Activated T-helper 2 cell treated with anti-CD3 and anti-CD28 coated beads, Interferon-gamma antibody, Interleukin-2, Interleukin-4, amounts not matched to agents 10 μg/mL and 5 μg/mL and 100 μg/mL, durations not matched to agents 14 hours and 24 hours and 36 hours (primary cell): ENCODE data around the gene SERPINI2. TPM values are rescaled to one million over a fixed set of nuclear protein-coding genes. Genes with fewer than 3 reads are reported as not detected.

Experiments
- DNase-seq: peaks from one replicate; pipeline ENCODE4 v3.0.0; 2021; ENCODE audit warnings: low spot score
- H3K27ac Mint-ChIP-seq: one replicate; pipeline ENCODE4 v1.8.0; 2021; ENCODE audit warnings: mixed read lengths
- H3K27me3 Mint-ChIP-seq: one replicate; pipeline ENCODE4 v1.8.0; 2021; ENCODE audit warnings: low read depth, mixed read lengths
- H3K36me3 Mint-ChIP-seq: one replicate; pipeline ENCODE4 v1.8.0; 2021; ENCODE audit warnings: low read depth, mixed read lengths
- H3K4me1 Mint-ChIP-seq: one replicate; pipeline ENCODE4 v1.8.0; 2021; ENCODE audit warnings: low read depth, mixed read lengths
- H3K4me3 Mint-ChIP-seq: one replicate; pipeline ENCODE4 v1.8.0; 2021; ENCODE audit warnings: low read depth, mild to moderate bottlenecking, moderate library complexity, mixed read lengths
- H3K9me3 Mint-ChIP-seq: one replicate; pipeline ENCODE4 v1.8.0; 2021; ENCODE audit warnings: mixed read lengths
- intact Hi-C: fragments of 100-400 bp; cut with micrococcal nuclease; formaldehyde crosslinking; loops from one replicate; pipeline ENCODE4 v1.15.1; 2023
- total RNA-seq: library from RNA; stranded (reverse); gene quantifications from 2 replicates; pipeline ENCODE4 v1.2.3, GENCODE V29; 2022

The SERPINI2 gene, protein sequence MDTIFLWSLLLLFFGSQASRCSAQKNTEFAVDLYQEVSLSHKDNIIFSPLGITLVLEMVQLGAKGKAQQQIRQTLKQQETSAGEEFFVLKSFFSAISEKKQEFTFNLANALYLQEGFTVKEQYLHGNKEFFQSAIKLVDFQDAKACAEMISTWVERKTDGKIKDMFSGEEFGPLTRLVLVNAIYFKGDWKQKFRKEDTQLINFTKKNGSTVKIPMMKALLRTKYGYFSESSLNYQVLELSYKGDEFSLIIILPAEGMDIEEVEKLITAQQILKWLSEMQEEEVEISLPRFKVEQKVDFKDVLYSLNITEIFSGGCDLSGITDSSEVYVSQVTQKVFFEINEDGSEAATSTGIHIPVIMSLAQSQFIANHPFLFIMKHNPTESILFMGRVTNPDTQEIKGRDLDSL
- not detected in 2 replicates for total RNA-seq

DNA sequence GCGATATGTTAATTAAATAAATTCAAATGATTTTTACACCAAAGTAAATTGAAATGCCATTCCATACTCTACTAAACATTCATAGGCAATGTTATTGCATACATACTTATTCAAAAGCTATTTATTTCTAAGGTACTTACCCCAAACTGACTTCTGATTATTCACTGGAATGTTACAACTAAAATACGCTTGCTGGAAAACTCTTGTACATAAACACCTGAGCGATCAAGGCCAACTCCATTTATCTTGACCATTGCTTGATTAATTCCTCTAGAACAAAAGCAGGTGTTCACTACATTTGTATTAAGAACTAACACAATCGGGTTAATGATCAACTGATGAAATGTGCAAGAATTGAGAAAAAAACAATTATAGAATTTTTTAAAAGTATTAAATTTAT, at the start of gene SERPINI2:
Gene SERPINI2, minus strand, starts transcription at position 180 of the 400 bp plus-strand sequence. CDS start 2,208 bp downstream, outside the sequence.
- no peak for DNase-seq
- Mint-ChIP-seq H3K9me3 (no peaks in the 10 kb centered on the region), H3K27ac (no peak within 1 kb of the TSS), H3K4me3 (no peak within 1 kb of the TSS), H3K27me3 (no peaks in the 10 kb centered on the region), H3K36me3 (no peaks in the 10 kb centered on the region), H3K4me1 (no peaks in the 10 kb centered on the region)
- intact Hi-C loops = no loop called here

DNA sequence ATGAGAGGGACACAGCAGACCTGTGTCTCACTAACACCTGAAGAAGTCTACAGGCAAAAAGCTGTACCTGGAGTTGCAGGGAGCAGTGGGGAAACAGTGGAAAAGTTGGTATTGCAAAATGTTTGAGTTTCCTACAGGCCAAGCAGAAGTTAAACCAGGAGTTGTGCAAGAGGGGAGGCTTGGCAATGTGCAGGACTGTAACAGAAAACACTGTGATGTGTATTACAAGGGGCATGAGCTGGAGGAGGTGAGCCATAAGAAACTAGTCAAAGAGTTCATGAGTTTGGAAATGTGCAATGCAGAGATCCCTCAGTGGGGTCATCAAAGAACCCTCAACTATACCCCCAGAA, 47.1 kb upstream of the SERPINI2 start:
- DNase-seq = no peak
- Mint-ChIP-seq H3K27me3 (no peaks in the 10 kb centered on the region), H3K9me3 (no peaks in the 10 kb centered on the region), H3K4me3 (no peak overlapping the region), H3K36me3 (no peaks in the 10 kb centered on the region), H3K4me1 (no peaks in the 10 kb centered on the region), H3K27ac (no peak overlapping the region)
- intact Hi-C loops = no loop called here

DNA sequence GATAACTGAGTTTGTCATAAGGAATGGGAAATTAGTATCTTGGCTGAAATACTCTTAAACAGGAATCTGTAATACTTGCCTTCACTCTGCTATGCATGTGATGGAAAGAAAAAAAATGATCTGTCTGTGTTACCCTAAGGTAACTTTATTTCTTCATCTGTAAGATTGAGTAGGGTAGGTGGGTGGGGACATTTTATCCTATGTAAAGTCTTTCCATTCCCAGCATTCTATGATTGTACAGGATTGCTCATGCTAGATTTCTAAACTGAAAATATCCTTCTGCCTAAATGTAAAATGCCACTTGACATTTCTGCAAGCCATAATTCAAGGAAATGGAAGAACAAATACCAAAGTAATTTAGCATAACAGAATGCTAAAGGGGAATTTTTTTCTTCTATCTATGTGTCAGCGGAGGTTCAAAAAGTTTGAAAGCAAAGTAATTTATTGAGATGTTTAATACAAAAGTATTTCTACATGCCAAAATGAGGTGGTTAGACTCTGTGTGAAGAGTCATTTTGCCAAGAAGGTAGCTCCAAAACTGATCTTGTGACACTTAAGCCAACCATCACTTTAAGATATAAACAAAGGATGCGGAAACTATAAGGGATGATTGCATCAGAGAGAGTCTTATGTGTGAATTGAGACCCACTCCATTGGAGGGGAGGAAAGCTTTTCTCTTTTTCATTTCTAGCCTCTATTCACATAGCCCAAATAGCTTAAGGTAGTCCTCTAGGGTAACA, 46.6 kb upstream of the SERPINI2 start:
- Mint-ChIP-seq H3K27me3 (no peaks in the 10 kb centered on the region), H3K9me3 (peaks cover 4% of the 10 kb centered on the region), H3K4me1 (no peaks in the 10 kb centered on the region), H3K36me3 (no peaks in the 10 kb centered on the region), H3K4me3 (no peak overlapping the region), H3K27ac (no peak overlapping the region)
- intact Hi-C loops = no loop called here
- DNase-seq = no peak

DNA sequence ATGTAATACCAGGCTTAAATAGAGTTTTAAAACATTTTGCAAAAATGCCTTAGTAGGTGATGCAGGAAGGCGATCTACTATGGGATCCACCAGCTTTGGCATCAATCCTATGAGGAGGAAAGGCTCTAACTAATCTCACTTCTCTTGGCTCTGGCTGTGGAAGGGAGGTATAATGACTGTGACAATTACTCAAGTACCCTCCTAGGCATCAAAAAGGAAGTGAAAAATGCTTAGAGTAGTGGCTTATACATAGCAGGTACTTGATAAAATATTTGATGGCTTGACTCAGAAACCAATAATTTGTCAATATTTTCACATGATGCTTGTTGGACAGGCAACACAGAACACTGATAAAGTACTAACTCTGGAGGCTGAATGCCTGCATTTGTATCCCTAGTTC, 34.1 kb upstream of the SERPINI2 start:
- H3K9me3 Mint-ChIP-seq = no peaks in the 10 kb centered on the region
- no peaks in the 10 kb centered on the region for H3K4me1 Mint-ChIP-seq
- intact Hi-C loops = no loop called here
- no peaks in the 10 kb centered on the region for H3K36me3 Mint-ChIP-seq
- H3K4me3 Mint-ChIP-seq = no peak overlapping the region
- DNase-seq = no peak
- no peak overlapping the region for H3K27ac Mint-ChIP-seq
- no peaks in the 10 kb centered on the region for H3K27me3 Mint-ChIP-seq

DNA sequence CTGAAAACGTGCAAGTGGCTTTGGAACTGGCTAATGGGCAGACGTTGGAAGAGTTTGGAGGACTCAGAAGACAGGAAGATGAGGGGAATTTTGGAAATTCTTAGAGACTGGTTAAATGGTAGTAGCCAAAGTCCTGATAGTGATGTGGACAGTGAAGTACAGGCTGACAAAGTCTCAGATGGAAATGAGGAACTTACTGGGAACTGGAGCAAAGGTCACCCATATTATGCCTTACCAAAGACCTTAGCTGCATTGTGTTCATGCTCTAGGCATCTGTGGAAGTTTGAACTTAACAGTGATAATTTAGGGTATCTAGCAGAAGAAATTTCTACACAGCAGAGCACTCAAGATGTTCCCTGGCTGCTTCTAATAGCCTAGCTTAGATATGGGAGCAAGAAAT, 28.6 kb upstream of the SERPINI2 start:
- no peaks in the 10 kb centered on the region for H3K27me3 Mint-ChIP-seq
- no peak overlapping the region for H3K27ac Mint-ChIP-seq
- no peaks in the 10 kb centered on the region for H3K9me3 Mint-ChIP-seq
- H3K36me3 Mint-ChIP-seq = no peaks in the 10 kb centered on the region
- H3K4me3 Mint-ChIP-seq = no peak overlapping the region
- DNase-seq = no peak
- H3K4me1 Mint-ChIP-seq = no peaks in the 10 kb centered on the region
- intact Hi-C loops = no loop called here

DNA sequence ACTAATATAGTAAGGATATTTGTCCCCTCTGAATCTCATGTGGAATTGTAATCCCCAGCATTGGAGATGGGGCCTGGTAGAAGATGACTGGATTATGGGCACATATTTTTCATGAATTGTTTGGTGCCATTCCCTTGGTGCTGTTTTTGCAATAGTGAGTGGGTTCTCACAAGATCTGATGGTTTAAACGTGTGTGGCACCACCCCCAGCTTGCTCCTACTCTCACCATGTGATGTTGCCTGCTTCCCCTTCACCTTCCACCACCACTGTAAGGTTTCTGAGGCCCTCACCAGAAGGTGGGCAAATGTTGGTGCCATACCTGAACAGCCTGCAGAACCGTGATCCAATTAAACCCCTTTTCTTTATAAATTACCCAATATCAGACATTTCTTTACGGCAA, 28.1 kb upstream of the SERPINI2 start:
- Mint-ChIP-seq H3K9me3 (no peaks in the 10 kb centered on the region), H3K36me3 (no peaks in the 10 kb centered on the region), H3K27me3 (no peaks in the 10 kb centered on the region), H3K27ac (no peak overlapping the region), H3K4me3 (no peak overlapping the region), H3K4me1 (no peaks in the 10 kb centered on the region)
- intact Hi-C loops = no loop called here
- no peak for DNase-seq

DNA sequence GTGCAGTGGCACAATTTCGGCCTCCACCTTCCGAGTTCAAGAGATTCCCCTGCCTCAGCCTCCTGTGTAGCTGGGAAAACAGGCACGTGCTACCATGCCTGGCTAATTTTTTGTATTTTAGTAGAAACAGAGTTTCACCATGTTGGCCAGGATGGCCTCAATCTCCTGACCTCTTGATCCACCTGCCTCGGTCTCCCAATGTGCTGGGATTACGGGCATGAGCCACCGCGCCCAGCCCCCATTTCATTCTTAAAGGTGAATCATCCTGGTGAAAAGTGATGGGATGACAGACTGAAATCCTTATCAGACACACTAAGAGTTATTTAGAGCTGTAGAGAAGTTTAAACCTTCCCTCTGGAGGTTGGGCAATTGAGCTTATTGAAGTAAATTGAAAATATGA, 24.1 kb upstream of the SERPINI2 start:
- DNase-seq = no peak
- intact Hi-C loops = no loop called here
- Mint-ChIP-seq H3K27ac (no peak overlapping the region), H3K9me3 (no peaks in the 10 kb centered on the region), H3K27me3 (no peaks in the 10 kb centered on the region), H3K4me3 (no peak overlapping the region), H3K36me3 (no peaks in the 10 kb centered on the region), H3K4me1 (no peaks in the 10 kb centered on the region)

DNA sequence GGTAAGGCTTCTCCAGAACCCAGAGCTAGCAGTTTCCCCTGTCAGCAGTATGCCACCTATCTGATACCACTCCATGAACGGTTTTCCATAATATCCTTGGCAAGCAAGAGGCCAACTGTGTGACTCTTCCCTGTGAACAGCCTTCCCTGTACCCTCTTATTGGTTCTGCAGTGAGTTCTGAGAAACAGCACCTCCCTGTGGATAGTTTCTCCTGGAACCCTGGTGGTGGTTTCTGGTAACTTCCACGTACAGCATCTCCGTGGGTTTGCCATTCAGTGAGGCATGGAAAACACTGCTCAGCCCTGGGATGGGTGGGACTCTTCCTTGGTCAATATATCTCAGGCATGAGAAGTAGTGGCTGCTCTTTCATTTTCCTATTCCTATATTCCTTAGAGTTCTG, 19.4 kb upstream of the SERPINI2 start:
- Mint-ChIP-seq H3K4me3 (no peak overlapping the region), H3K27ac (no peak overlapping the region), H3K4me1 (no peaks in the 10 kb centered on the region), H3K9me3 (no peaks in the 10 kb centered on the region), H3K36me3 (no peaks in the 10 kb centered on the region), H3K27me3 (no peaks in the 10 kb centered on the region)
- intact Hi-C loops = no loop called here
- no peak for DNase-seq

DNA sequence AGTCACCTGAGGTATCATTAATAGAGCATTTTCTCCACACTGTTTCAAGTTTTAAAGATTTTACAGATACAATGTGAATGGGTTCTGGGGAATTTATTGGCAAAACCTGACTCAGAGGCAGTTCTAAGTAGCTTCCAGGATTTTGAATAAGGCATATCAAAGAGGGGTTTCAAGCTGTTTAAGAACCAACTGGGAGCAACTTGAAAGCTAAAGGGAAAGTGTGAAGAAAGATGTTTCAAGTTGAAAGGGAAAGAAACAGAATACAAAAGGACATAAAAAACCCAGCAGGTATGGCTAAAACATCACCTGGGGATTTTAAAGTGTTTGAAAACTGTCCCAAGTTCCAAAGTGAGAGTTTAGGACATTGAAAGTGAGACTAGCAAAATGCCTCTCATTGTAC, 17.8 kb upstream of the SERPINI2 start:
- Mint-ChIP-seq H3K4me1 (no peaks in the 10 kb centered on the region), H3K36me3 (no peaks in the 10 kb centered on the region), H3K4me3 (no peak overlapping the region), H3K27ac (no peak overlapping the region), H3K9me3 (no peaks in the 10 kb centered on the region), H3K27me3 (no peaks in the 10 kb centered on the region)
- no peak for DNase-seq
- intact Hi-C loops = no loop called here

DNA sequence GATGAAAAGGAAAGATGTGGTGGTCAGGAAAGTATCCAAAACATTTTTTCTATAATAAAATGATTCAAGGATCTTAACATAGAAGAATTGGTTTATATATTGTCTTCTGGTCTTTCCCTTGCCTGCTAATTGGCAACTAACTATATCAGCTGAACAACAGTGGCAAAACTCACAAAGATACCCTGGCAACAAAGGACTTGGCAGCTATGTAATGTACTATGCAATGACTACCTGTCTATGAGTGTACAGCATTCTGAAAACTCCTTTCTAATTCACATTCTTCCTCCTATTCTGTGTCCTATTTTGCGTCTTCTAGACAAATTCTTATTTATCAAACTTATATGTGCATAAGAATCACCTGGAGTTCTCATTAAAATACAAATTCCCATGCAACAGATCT, 15.7 kb upstream of the SERPINI2 start:
- no peak overlapping the region for H3K4me3 Mint-ChIP-seq
- DNase-seq = no peak
- H3K36me3 Mint-ChIP-seq = no peaks in the 10 kb centered on the region
- no peaks in the 10 kb centered on the region for H3K9me3 Mint-ChIP-seq
- intact Hi-C loops = no loop called here
- no peaks in the 10 kb centered on the region for H3K27me3 Mint-ChIP-seq
- H3K27ac Mint-ChIP-seq = no peak overlapping the region
- no peaks in the 10 kb centered on the region for H3K4me1 Mint-ChIP-seq

DNA sequence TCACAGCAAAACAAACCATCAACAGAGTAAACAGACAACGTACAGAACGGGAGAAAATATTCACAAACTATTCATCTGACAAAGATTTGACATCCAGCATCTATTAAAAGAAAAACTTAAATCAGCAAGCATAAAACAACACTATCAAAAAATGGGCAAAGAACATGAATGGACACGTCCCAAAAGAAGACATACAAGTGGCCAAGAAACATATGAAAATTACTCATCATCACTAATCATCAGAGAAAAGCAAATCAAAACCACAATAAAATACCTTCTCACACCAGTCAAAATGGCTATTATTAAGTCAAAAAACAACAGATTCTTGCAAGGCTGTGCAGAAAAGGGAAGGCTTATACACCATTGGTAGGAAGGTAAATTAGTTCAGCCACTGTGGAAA, 13.7 kb upstream of the SERPINI2 start:
- no peak for DNase-seq
- Mint-ChIP-seq H3K27ac (no peak overlapping the region), H3K4me3 (no peak overlapping the region), H3K4me1 (no peaks in the 10 kb centered on the region), H3K9me3 (no peaks in the 10 kb centered on the region), H3K36me3 (no peaks in the 10 kb centered on the region), H3K27me3 (no peaks in the 10 kb centered on the region)
- intact Hi-C loops = no loop called here

DNA sequence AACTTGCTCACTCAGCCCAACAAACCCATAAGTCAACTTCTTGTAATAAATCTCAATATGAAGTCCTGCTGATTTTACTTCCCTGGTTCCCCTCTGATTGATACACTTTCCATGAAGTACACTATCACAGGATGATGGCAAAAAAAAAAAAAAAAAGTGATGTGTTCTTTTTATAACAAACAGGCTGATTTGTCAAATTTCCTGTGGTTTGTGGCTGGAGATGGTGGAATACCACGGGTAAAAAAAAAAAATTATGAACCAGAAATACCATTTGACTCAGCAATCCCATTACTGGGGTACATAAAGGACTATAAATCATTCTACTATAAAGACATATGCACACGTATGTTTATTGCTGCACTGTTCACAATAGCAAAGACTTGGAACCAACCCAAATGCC, 10.7 kb upstream of the SERPINI2 start:
- H3K9me3 Mint-ChIP-seq = no peaks in the 10 kb centered on the region
- H3K36me3 Mint-ChIP-seq = no peaks in the 10 kb centered on the region
- no peaks in the 10 kb centered on the region for H3K4me1 Mint-ChIP-seq
- H3K27ac Mint-ChIP-seq = no peak overlapping the region
- no peaks in the 10 kb centered on the region for H3K27me3 Mint-ChIP-seq
- no peak overlapping the region for H3K4me3 Mint-ChIP-seq
- DNase-seq = no peak
- intact Hi-C loops = no loop called here

DNA sequence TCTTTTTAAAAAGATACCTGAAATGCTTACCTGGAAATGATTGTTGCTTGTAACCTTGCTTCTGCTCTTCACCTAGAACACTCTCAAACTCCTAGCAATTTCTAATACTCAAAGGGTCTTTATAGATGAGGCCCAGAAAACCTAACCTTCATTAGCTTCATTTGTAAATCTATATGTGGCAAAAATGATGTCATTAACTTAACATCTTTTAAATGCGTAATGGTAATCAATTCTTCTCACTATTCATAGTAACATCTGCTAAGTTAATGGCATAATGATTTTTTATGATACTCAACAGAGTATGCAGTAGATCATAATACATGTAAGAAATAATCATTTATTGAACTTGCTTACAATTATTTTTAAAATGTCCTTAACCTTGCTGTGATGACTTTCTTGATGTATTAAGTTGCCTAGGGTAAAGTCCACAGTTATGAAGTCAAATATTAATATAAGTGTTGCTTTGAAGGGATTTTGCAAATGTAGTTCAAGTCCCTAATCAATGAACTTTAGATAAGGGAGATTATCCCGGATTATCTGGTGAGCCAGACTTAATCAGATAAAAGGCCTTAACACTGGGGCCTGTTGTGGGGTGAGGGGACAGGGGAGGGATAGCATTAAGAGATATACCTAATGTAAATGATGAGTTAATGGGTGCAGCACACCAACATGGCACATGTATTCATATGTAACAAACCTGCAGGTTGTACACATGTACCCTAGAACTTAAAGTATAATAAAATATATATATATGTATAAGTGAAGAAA, 10.1 kb upstream of the SERPINI2 start:
- Mint-ChIP-seq H3K27me3 (no peaks in the 10 kb centered on the region), H3K27ac (no peak overlapping the region), H3K36me3 (no peaks in the 10 kb centered on the region), H3K4me3 (no peak overlapping the region), H3K4me1 (no peaks in the 10 kb centered on the region), H3K9me3 (no peaks in the 10 kb centered on the region)
- intact Hi-C loops = no loop called here
- DNase-seq = no peak
